Hematopoietic multipotent progenitor cell (in vitro differentiated cells): Measurements from ENCODE around the gene RHOA. TPM values are rescaled to one million over a fixed set of nuclear protein-coding genes. Genes with fewer than 3 reads are reported as not detected.
"Not testable (repeated sequence)": the region's sequence is repeated elsewhere in the genome, so short reads cannot be mapped to it uniquely, and the experiment has no call there.

Experiments
- DNase-seq, 3 donors: peaks; one replicate each; pipeline ENCODE4 v3.0.0-alpha.2; 2011 to 2015; ENCODE audit warnings: low read depth in 2 of 3, low spot score in 2 of 3
- total RNA-seq: library from RNA; depleted of rRNA; stranded (reverse); fragments of >200 nt; gene quantifications from one replicate; pipeline ENCODE4 v1.2.3, GENCODE V29; 2012

RHOA gene
- total RNA-seq, 1 donor: 399 TPM

GRCh38 chr3:49412632-49413337 lies 1.0 kb upstream of the RHOA start:
- DNase-seq: no peak

GRCh38 chr3:49411535-49411967 lies 225 bp downstream of the RHOA start:
- DNase-seq: peak in 2 of 3 donors; percentile 54 to 58

GRCh38 chr3:49410846-49411534 lies 786 bp downstream of the RHOA start:
- no peak for DNase-seq

- DNase-seq: no peak
Measured at GRCh38 chr3:49410066-49410845, 1.5 kb downstream of the RHOA start.

- no peak for DNase-seq
Measured at GRCh38 chr3:49406571-49407565, 4.9 kb downstream of the RHOA start.

GRCh38 chr3:49405570-49405969 lies 6.2 kb downstream of the RHOA start:
- not testable (repeated sequence) for DNase-seq

- DNase-seq: no peak
Measured at GRCh38 chr3:49403891-49404290, 7.9 kb downstream of the RHOA start.

- no peak for DNase-seq
Measured at GRCh38 chr3:49401766-49402165, 10.0 kb downstream of the RHOA start.

- DNase-seq: no peak
Measured at GRCh38 chr3:49399461-49399860, 12.3 kb downstream of the RHOA start.

- peak in 2 of 3 donors; percentile 26 to 47 for DNase-seq
Measured at GRCh38 chr3:49397470-49397869, 14.3 kb downstream of the RHOA start.

- DNase-seq: not testable (repeated sequence)
Measured at GRCh38 chr3:49391310-49391709, 20.5 kb downstream of the RHOA start.

GRCh38 chr3:49389297-49389696 lies 22.5 kb downstream of the RHOA start:
- DNase-seq: no peak

GRCh38 chr3:49388289-49388820 lies 23.4 kb downstream of the RHOA start:
- DNase-seq: no peak

- no peak for DNase-seq
Measured at GRCh38 chr3:49387721-49388120, 24.1 kb downstream of the RHOA start.

GRCh38 chr3:49386056-49386756 lies 25.6 kb downstream of the RHOA start:
- peak in 1 of 3 donors; percentile 24 for DNase-seq

- DNase-seq: no peak
Measured at GRCh38 chr3:49385617-49386016, 26.2 kb downstream of the RHOA start.

- no peak for DNase-seq
Measured at GRCh38 chr3:49383387-49383786, 28.4 kb downstream of the RHOA start.

- DNase-seq: no peak
Measured at GRCh38 chr3:49378249-49378895, 33.4 kb downstream of the RHOA start.

GRCh38 chr3:49377483-49377882 lies 34.3 kb downstream of the RHOA start:
- DNase-seq: no peak
